Erythroblast (primary cell): ENCODE measurements around the gene HDAC4.

ENCODE experiments used
- GATA1 ChIP-seq: IDR thresholded peaks from 2 replicates; pipeline ENCODE4 v1.6.1; 2011; ENCODE audit warnings: low read depth, mild to moderate bottlenecking, control low read depth, low read length, moderate library complexity
- POLR2A ChIP-seq: IDR thresholded peaks from 2 replicates; pipeline ENCODE4 v1.6.1; 2011; ENCODE audit warnings: mild to moderate bottlenecking, low read length

DNA sequence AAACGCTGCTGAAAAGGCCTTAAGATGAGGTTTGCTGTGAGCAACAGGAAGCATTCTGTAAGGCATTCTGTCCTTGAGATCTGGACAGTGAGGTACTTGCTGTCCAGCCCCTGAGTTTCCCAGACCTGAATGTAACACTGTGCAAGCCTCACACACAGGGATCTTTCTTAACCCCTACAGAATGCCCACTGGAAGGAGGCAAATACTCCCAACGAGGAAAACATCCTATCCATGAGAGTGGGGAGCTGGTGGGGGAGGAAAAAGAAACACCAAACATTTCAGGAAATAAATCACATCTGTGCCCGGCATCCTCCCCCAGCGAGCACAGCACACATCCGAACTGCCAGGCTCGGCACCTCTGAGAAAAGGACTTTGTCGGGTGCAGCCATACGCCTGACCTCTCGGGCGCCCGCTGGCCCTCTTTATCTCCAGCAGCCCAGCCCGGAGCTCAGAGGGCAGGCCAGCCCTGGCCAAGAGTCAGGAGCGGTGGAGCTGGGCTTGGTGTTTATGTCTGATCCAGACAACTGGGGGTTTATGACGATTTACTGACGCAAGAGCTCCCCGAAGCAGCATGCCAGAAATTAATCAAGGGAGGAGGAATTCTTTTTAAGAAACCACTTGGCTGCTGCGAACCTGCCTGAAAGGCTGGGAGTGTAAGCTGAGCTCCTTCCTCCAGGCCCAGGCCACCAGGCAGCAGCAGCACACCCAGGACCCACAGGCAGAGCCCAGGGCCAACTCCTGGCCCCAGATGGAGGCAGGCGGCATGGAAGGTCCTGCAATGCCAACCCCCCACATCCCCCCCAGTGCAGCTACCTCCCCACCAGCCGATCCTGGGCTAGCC is 72.2 kb downstream of the HDAC4 start:
- TF ChIP-seq POLR2A = no peak
- no peak for TF ChIP-seq GATA1
